ENCODE data around the gene ZCCHC9.

- TF ChIP-seq EZH2 (IDR thresholded peaks at IDR 0.05; ENCODE audit: low read length) (no peak), CTCF (optimal IDR thresholded peaks at IDR 0.05 in 1 of 3, IDR thresholded peaks at IDR 0.05 in 1 of 3, conservative IDR thresholded peaks at IDR 0.05 in 1 of 3; ENCODE audit: extremely low read depth in 1 of 3, insufficient read depth in 2 of 3, low read length in 3 of 3) (no peak)
Observed at GRCh38 chr5:81256766-81257165, 44.6 kb upstream of the ZCCHC9 start.
